Neuronal stem cell (in vitro differentiated cells): ENCODE data around the gene MX2.
A peak's percentile ranks its signal among the peaks of the same experiment; 100 is the strongest.

ENCODE experiments used
- DNase-seq: peaks from one replicate; pipeline ENCODE4 v3.0.0-alpha.2; 2013; ENCODE audit warnings: low spot score
- H2AFZ ChIP-seq: one replicate; pipeline ENCODE4 v1.6.1; 2013; ENCODE audit warnings: mild to moderate bottlenecking, low read length, inconsistent platforms
- H2AK5ac ChIP-seq: 2 replicates; pipeline ENCODE4 v1.6.1; 2013; ENCODE audit warnings: low read depth, mild to moderate bottlenecking, inconsistent platforms, low read length, moderate library complexity, mixed read lengths
- H2BK120ac ChIP-seq: 2 replicates; pipeline ENCODE4 v1.6.1; 2013; ENCODE audit warnings: low read depth, mild to moderate bottlenecking, inconsistent platforms, low read length, moderate library complexity, mixed read lengths
- H2BK12ac ChIP-seq: one replicate; pipeline ENCODE4 v1.6.1; 2013; ENCODE audit warnings: low read length, inconsistent platforms
- H2BK15ac ChIP-seq: 2 replicates; pipeline ENCODE4 v1.6.1; 2013; ENCODE audit warnings: mild to moderate bottlenecking, low read length, inconsistent platforms, mixed read lengths
- H2BK5ac ChIP-seq: one replicate; pipeline ENCODE4 v1.6.1; 2013; ENCODE audit warnings: inconsistent platforms, mild to moderate bottlenecking, low read length, moderate library complexity
- H3K14ac ChIP-seq: one replicate; pipeline ENCODE4 v1.6.1; 2013; ENCODE audit warnings: low read length, inconsistent platforms
- H3K18ac ChIP-seq: 2 replicates; pipeline ENCODE4 v1.6.1; 2013; ENCODE audit warnings: low read length, inconsistent platforms
- H3K23ac ChIP-seq: 2 replicates; pipeline ENCODE4 v1.6.1; 2013; ENCODE audit warnings: low read depth, mild to moderate bottlenecking, mixed read lengths, low read length, inconsistent platforms; ENCODE audit not compliant: poor library complexity
- H3K27ac ChIP-seq: replicated peaks from 3 replicates; pipeline ENCODE4 v1.5.1; 2013; ENCODE audit warnings: low read length, inconsistent platforms
- H3K27me3 ChIP-seq, 3 experiments: 2 replicates each; pipeline ENCODE4 v1.6.1; 2013; ENCODE audit warnings: low read length in 3 of 3, mild to moderate bottlenecking in 2 of 3, inconsistent platforms in 1 of 3, low read depth in 1 of 3, mixed read lengths in 1 of 3, moderate library complexity in 1 of 3; ENCODE audit not compliant: control insufficient read depth in 3 of 3, insufficient read depth in 3 of 3
- H3K36me3 ChIP-seq, 2 donors: replicated peaks in 1 of 2; 2 replicates each; pipeline ENCODE4 v1.6.1; 2013; ENCODE audit warnings: low read length in 2 of 2; ENCODE audit not compliant: control insufficient read depth in 2 of 2, insufficient read depth in 2 of 2
- H3K4ac ChIP-seq: 2 replicates; pipeline ENCODE4 v1.6.1; 2013; ENCODE audit warnings: inconsistent platforms, mild to moderate bottlenecking, low read length, moderate library complexity
- H3K4me1 ChIP-seq, 2 donors: 1 replicate in 1 of 2; 2 replicates in 1 of 2; pipeline ENCODE4 v1.6.1; 2013; ENCODE audit warnings: low read length in 2 of 2, low read depth in 1 of 2; ENCODE audit not compliant: control insufficient read depth in 2 of 2, insufficient read depth in 1 of 2
- H3K4me2 ChIP-seq: one replicate; pipeline ENCODE4 v1.6.1; 2013; ENCODE audit warnings: mild to moderate bottlenecking, low read length, inconsistent platforms; ENCODE audit not compliant: insufficient read depth, poor library complexity, severe bottlenecking
- H3K4me3 ChIP-seq, 2 donors: 2 replicates each; pipeline ENCODE4 v1.5.1; 2013; ENCODE audit warnings: low read length in 2 of 2, mild to moderate bottlenecking in 2 of 2, inconsistent platforms in 1 of 2, moderate library complexity in 1 of 2
- H3K79me1 ChIP-seq: one replicate; pipeline ENCODE4 v1.6.1; 2013; ENCODE audit warnings: low read depth, mild to moderate bottlenecking, inconsistent platforms, low read length, moderate library complexity
- H3K9ac ChIP-seq: one replicate; pipeline ENCODE4 v1.6.1; 2013; ENCODE audit warnings: mild to moderate bottlenecking, low read depth, low read length, inconsistent platforms; ENCODE audit not compliant: poor library complexity
- H3K9me3 ChIP-seq, 2 donors: replicated peaks in 1 of 2; 2 replicates each; pipeline versions ENCODE3 to v1.6.1; 2013; ENCODE audit warnings: low read length in 2 of 2, mild to moderate bottlenecking in 2 of 2, inconsistent platforms in 1 of 2, low read depth in 1 of 2, mixed read lengths in 1 of 2, moderate library complexity in 1 of 2; ENCODE audit not compliant: control insufficient read depth in 2 of 2, insufficient read depth in 1 of 2
- H4K8ac ChIP-seq: one replicate; pipeline ENCODE4 v1.6.1; 2013; ENCODE audit warnings: low read depth, mild to moderate bottlenecking, inconsistent platforms, low read length, moderate library complexity
- H4K91ac ChIP-seq: one replicate; pipeline ENCODE4 v1.6.1; 2013; ENCODE audit warnings: low read length, low read depth, mild to moderate bottlenecking, inconsistent platforms; ENCODE audit not compliant: poor library complexity
- WGBS, 2 donors: extraction: QIAGEN DNeasy Blood & Tissue Kit; methylation state at CpG; one replicate each; pipeline ENCODE4 v1.1.7; 2013; ENCODE audit warnings: missing lambda C conversion rate in 2 of 2, mixed read lengths in 1 of 2; ENCODE audit not compliant: insufficient read length in 2 of 2, insufficient replicate concordance in 1 of 2; ENCODE audit errors: extremely low coverage in 2 of 2; 5-methylcytosine and 5-hydroxymethylcytosine counted together

Gene MX2

DNA sequence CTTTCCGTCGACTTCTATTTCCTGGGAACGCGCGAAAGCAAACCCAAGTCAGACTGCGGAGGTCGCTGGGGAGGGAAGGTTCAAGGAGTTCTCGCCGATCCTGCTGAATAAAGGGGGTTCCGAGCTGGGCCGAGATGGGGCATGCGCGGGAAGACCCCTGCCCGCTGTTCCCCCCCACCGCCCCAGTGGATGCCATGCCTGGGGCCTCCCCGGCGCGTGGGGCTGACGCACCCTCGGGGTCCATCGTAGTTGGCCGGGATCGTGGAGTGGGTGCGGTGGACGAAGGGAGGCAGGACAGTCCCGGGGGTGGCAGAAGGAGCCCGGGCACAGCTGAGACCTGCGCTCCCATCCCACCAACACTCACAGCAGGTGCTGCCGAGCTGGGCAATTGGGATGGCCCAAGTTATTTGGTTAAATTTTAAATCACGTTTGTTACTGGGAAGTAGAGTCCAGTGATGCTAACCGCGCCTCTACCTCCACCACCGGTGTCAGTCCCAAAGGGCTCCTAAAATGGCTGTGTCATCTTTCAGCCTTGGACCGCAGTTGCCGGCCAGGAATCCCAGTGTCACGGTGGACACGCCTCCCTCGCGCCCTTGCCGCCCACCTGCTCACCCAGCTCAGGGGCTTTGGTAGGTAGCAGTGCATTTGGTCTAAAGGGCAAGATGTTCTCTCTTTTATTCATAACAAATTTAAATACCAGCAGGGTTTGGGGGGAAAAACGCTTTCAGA lies 65.0 kb downstream of the MX2 start:
- Histone ChIP-seq H3K79me1 (peaks cover 1% of the 10 kb centered on the region), H3K4me1 (peaks cover 0 to 5% of the 10 kb centered on the region in 2 donors), H3K9me3 (peaks cover 0 to 2% of the 10 kb centered on the region in 2 donors), H3K27me3 (peaks cover 2 to 21% (median 20%) of the 10 kb centered on the region in 3 experiments), H2BK5ac (peak overlapping the region; percentile 31), H3K4ac (no peak overlapping the region), H3K4me3 (peak overlapping the region in 1 of 2 donors; percentile 70), H4K8ac (no peak overlapping the region), H3K23ac (no peak overlapping the region), H2AFZ (no peak overlapping the region), H3K18ac (peak overlapping the region; percentile 61), H3K27ac (no peak overlapping the region), H3K14ac (no peak overlapping the region), H2AK5ac (peak overlapping the region; percentile 34), H4K91ac (no peak overlapping the region), H2BK12ac (no peak overlapping the region), H2BK15ac (no peak overlapping the region), H3K4me2 (peak overlapping the region; percentile 58), H3K9ac (no peak overlapping the region), H3K36me3 (no peaks in the 10 kb centered on the region), H2BK120ac (no peak overlapping the region)
- WGBS, 2 donors, result no CpG with 5 or more reads among the region's 41 CpGs
- no peak for DNase-seq

DNA sequence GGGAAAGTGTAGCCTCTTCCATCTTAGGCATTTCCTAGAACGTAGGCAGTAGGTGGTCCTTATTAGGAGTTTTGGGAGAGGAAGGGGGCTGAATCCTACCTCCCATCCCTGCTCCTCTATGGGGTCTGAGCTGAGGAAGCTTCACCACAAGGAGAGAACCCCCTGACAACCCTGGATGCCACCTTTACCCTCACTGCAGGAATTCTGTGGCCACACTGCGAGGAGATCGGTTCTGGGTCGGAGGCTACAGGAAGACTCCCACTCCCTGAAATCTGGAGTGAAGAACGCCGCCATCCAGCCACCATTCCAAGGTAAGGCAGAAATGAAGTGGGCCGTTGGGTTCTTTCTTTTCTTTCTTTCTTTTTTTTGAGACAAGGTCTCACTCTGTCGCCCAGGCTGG lies 65.7 kb downstream of the MX2 start:
- no peak overlapping the region for H4K8ac ChIP-seq
- H3K4me2 ChIP-seq, result no peak overlapping the region
- H3K79me1 ChIP-seq, result peaks cover 1% of the 10 kb centered on the region
- H2AK5ac ChIP-seq, result no peak overlapping the region
- H3K27me3 ChIP-seq, result peaks cover 2 to 21% (median 20%) of the 10 kb centered on the region in 3 experiments
- no peak overlapping the region for H3K14ac ChIP-seq
- no peak for DNase-seq
- H3K9me3 ChIP-seq, result peaks cover 0 to 2% of the 10 kb centered on the region in 2 donors
- H2BK15ac ChIP-seq, result no peak overlapping the region
- H3K9ac ChIP-seq, result no peak overlapping the region
- no peak overlapping the region for H4K91ac ChIP-seq
- no peak overlapping the region for H2BK5ac ChIP-seq
- H3K4ac ChIP-seq, result no peak overlapping the region
- no CpG with 5 or more reads among the region's 8 CpGs for WGBS, 2 donors
- H3K36me3 ChIP-seq, result no peaks in the 10 kb centered on the region
- H2BK12ac ChIP-seq, result no peak overlapping the region
- peaks cover 0 to 5% of the 10 kb centered on the region in 2 donors for H3K4me1 ChIP-seq
- H2AFZ ChIP-seq, result no peak overlapping the region
- no peak overlapping the region for H3K4me3 ChIP-seq
- no peak overlapping the region for H2BK120ac ChIP-seq
- no peak overlapping the region for H3K18ac ChIP-seq
- H3K23ac ChIP-seq, result no peak overlapping the region
- H3K27ac ChIP-seq, result no peak overlapping the region

DNA sequence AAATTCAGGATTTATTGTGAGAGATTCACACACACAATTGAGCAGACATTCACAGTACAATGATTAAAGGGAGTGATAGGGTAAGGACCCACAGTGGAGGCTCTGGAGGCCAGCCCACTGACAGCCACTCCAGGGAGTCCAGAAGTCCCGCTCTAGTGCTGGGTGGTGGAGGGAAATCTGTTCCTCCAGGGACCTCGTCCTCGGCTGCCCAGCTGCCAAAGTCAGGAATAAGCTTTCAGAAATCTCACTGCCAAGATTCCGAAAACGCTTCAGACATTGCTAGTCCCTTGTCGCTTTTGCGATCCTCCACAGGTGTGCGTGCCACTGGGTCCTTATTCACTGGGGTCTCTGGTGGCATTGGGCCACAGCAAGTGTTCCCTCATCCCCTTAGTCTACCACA lies 66.5 kb downstream of the MX2 start:
- no peak overlapping the region for H3K4me2 ChIP-seq
- no peak overlapping the region for H3K27ac ChIP-seq
- H3K79me1 ChIP-seq, result peaks cover 1% of the 10 kb centered on the region
- no peak overlapping the region for H3K18ac ChIP-seq
- H4K8ac ChIP-seq, result no peak overlapping the region
- H3K9me3 ChIP-seq, result peaks cover 0 to 2% of the 10 kb centered on the region in 2 donors
- no peak overlapping the region for H2AK5ac ChIP-seq
- H3K14ac ChIP-seq, result no peak overlapping the region
- H3K36me3 ChIP-seq, result no peaks in the 10 kb centered on the region
- peaks cover 2 to 21% (median 20%) of the 10 kb centered on the region in 3 experiments for H3K27me3 ChIP-seq
- H4K91ac ChIP-seq, result no peak overlapping the region
- H2AFZ ChIP-seq, result no peak overlapping the region
- H3K4me1 ChIP-seq, result peaks cover 0 to 5% of the 10 kb centered on the region in 2 donors
- H2BK5ac ChIP-seq, result no peak overlapping the region
- DNase-seq, result no peak
- no peak overlapping the region for H2BK12ac ChIP-seq
- H3K23ac ChIP-seq, result no peak overlapping the region
- no CpG with 5 or more reads among the region's 8 CpGs for WGBS, 2 donors
- H3K4ac ChIP-seq, result no peak overlapping the region
- no peak overlapping the region for H3K4me3 ChIP-seq
- H2BK15ac ChIP-seq, result no peak overlapping the region
- H2BK120ac ChIP-seq, result no peak overlapping the region
- no peak overlapping the region for H3K9ac ChIP-seq

DNA sequence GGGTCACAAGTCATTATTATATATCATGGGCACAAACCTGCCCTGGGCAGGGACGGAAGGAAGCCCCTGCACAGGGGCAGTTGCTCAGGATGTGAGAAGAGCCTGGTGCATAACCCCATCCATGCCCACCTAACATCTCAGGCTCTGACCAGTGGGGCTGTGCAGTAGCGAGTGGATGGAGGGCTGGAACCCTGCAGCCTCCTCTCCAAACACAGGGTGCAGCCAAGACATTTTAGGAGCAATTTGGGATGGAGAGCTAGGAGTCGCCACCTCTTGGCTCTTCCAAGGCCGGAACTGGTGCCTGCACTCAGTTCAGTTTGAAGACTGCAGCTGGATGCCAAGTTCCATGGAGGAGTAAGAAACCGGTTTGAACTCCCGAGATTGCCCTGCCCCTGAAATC lies 67.0 kb downstream of the MX2 start:
- DNase-seq, result no peak
- Histone ChIP-seq H3K4me1 (peaks cover 0 to 5% of the 10 kb centered on the region in 2 donors), H3K4me3 (no peak overlapping the region), H3K4ac (no peak overlapping the region), H3K18ac (no peak overlapping the region), H3K23ac (no peak overlapping the region), H2AK5ac (no peak overlapping the region), H3K9ac (no peak overlapping the region), H2BK5ac (no peak overlapping the region), H2BK12ac (no peak overlapping the region), H3K14ac (no peak overlapping the region), H4K8ac (no peak overlapping the region), H3K36me3 (no peaks in the 10 kb centered on the region), H3K4me2 (no peak overlapping the region), H3K27me3 (peaks cover 2 to 21% (median 20%) of the 10 kb centered on the region in 3 experiments), H3K9me3 (peaks cover 0 to 2% of the 10 kb centered on the region in 2 donors), H3K27ac (no peak overlapping the region), H2AFZ (no peak overlapping the region), H4K91ac (no peak overlapping the region), H2BK15ac (no peak overlapping the region), H3K79me1 (peaks cover 1% of the 10 kb centered on the region), H2BK120ac (no peak overlapping the region)
- WGBS, 2 donors, result no CpG with 5 or more reads among the region's 6 CpGs
